HepG2 (cell line): Measurements from ENCODE around the gene IZUMO4. TPM values are rescaled to one million over a fixed set of nuclear protein-coding genes. Genes with fewer than 3 reads are reported as not detected.
A peak's percentile ranks its signal among the peaks of the same experiment; 100 is the strongest.

Source experiments
- ARID2 ChIP-seq: sonication (generic); formaldehyde crosslinking; IDR thresholded peaks from 2 replicates; pipeline ENCODE4 v1.8.1; 2022; ENCODE audit warnings: mild to moderate bottlenecking, missing genetic modification reagents, borderline replicate concordance
- ARNT2 ChIP-seq: sonication (generic); formaldehyde crosslinking; IDR thresholded peaks from 2 replicates; pipeline ENCODE4 v1.8.0; 2022; ENCODE audit warnings: mild to moderate bottlenecking, low read depth, missing genetic modification reagents, moderate library complexity
- ARNTL ChIP-seq: sonication (generic); formaldehyde crosslinking; IDR thresholded peaks from 2 replicates; pipeline ENCODE4 v1.4.0; 2020; ENCODE audit warnings: mild to moderate bottlenecking, missing genetic modification reagents
- ATF7 ChIP-seq, 2 experiments: fragments of 450-650 bp in 1 of 2; sonication (generic) in 1 of 2; formaldehyde crosslinking in 1 of 2; IDR thresholded peaks; 2 replicates each; pipeline versions ENCODE4 v1.4.0 to v1.6.1; 2016 to 2020; ENCODE audit warnings: antibody characterized with exemption in 1 of 2, mild to moderate bottlenecking in 1 of 2, missing genetic modification reagents in 1 of 2
- BRF2 ChIP-seq: sonication (generic); formaldehyde crosslinking; IDR thresholded peaks from 2 replicates; pipeline ENCODE4 v1.8.1; 2022; ENCODE audit warnings: mild to moderate bottlenecking, missing genetic modification reagents
- GABPA ChIP-seq, 2 experiments: IDR thresholded peaks; 2 replicates each; pipeline ENCODE4 v1.6.1; 2011 to 2016; ENCODE audit warnings: low read depth in 2 of 2, low read length in 1 of 2, missing biosample characterization in 1 of 2, missing genetic modification characterization in 1 of 2
- HIVEP1 ChIP-seq: sonication (generic); formaldehyde crosslinking; IDR thresholded peaks from 2 replicates; pipeline ENCODE4 v1.4.0; 2020; ENCODE audit warnings: mild to moderate bottlenecking, missing genetic modification reagents
- HMGA1 ChIP-seq: sonication (generic); formaldehyde crosslinking; conservative IDR thresholded peaks from 2 replicates; pipeline ENCODE4 v1.4.0; 2020; ENCODE audit warnings: missing genetic modification reagents
- IKZF4 ChIP-seq: sonication (generic); formaldehyde crosslinking; IDR thresholded peaks from 2 replicates; pipeline ENCODE4 v1.5.1; 2020; ENCODE audit warnings: borderline replicate concordance, mild to moderate bottlenecking, low read depth, missing genetic modification reagents; ENCODE audit errors: not compliant biosample characterization
- KDM2A ChIP-seq: sonication (generic); formaldehyde crosslinking; IDR thresholded peaks from 2 replicates; pipeline ENCODE4 v1.4.0; 2020; ENCODE audit warnings: low read depth, missing genetic modification reagents, borderline replicate concordance
- NR2F1 ChIP-seq, 2 experiments: fragments of 450-650 bp in 1 of 2; formaldehyde crosslinking in 1 of 2; IDR thresholded peaks; 2 replicates each; pipeline versions ENCODE4 v1.5.0 to v1.6.1; 2016 to 2020; ENCODE audit warnings: mild to moderate bottlenecking in 1 of 2, missing compliant biosample characterization in 1 of 2, missing genetic modification reagents in 1 of 2, moderate library complexity in 1 of 2
- RFX1 ChIP-seq: fragments of 450-650 bp; IDR thresholded peaks from 2 replicates; pipeline ENCODE4 v1.6.1; 2017
- SMAD1 ChIP-seq: sonication (generic); formaldehyde crosslinking; IDR thresholded peaks from 2 replicates; pipeline ENCODE4 v1.4.0; 2020; ENCODE audit warnings: missing genetic modification reagents, low read depth, mild to moderate bottlenecking, borderline replicate concordance
- ZNF121 ChIP-seq: sonication (generic); formaldehyde crosslinking; IDR thresholded peaks from 2 replicates; pipeline ENCODE4 v1.5.0; 2020; ENCODE audit warnings: mild to moderate bottlenecking, missing genetic modification reagents
- ZNF552 ChIP-seq: sonication (generic); formaldehyde crosslinking; IDR thresholded peaks from 2 replicates; pipeline ENCODE4 v1.9.0; 2022; ENCODE audit warnings: missing genetic modification reagents, mild to moderate bottlenecking, borderline replicate concordance
- ZNF773 ChIP-seq: sonication (generic); formaldehyde crosslinking; IDR thresholded peaks from 2 replicates; pipeline ENCODE4 v1.4.0; 2020; ENCODE audit warnings: missing genetic modification reagents, borderline replicate concordance
- polyA plus RNA-seq, 8 experiments: library from polyadenylated mRNA; depleted of rRNA in 3 of 8; stranded (reverse) in 7 of 8; unstranded in 1 of 8; fragments of >200 nt; fragmentation: Illumina TruSeq in 4 of 8; extraction: Trizol in 4 of 8; gene quantifications; 2 replicates each; pipeline versions ENCODE4 v1.2.1 to v1.2.3, GENCODE V29; 2011 to 2016; ENCODE audit warnings: low read depth in 4 of 8, missing spikeins in 1 of 8, mixed read lengths in 1 of 8; ENCODE audit not compliant: insufficient read depth in 1 of 8
- total RNA-seq, 5 experiments: library from RNA; depleted of rRNA; stranded (reverse); fragments of >200 nt; fragmentation: Illumina TruSeq; extraction: Trizol; gene quantifications; 2 replicates each; pipeline ENCODE4 v1.2.3, GENCODE V29; 2016; ENCODE audit warnings: low read depth in 1 of 5
- TF ChIP-seq, protein P1 (sequence below): sonication (generic); formaldehyde crosslinking; IDR thresholded peaks from one replicate; pipeline ENCODE4 v1.5.1; 2020; ENCODE audit warnings: mild to moderate bottlenecking, missing genetic modification reagents; ENCODE audit errors: not compliant biosample characterization

The IZUMO4 gene
- total and polyA plus RNA-seq, 2 of the 13 experiments (the other 11 are each of a cell fraction or from before 2014, with no cell fraction given): 0.77 to 3.9 TPM

- TF ChIP-seq, protein P1, sequence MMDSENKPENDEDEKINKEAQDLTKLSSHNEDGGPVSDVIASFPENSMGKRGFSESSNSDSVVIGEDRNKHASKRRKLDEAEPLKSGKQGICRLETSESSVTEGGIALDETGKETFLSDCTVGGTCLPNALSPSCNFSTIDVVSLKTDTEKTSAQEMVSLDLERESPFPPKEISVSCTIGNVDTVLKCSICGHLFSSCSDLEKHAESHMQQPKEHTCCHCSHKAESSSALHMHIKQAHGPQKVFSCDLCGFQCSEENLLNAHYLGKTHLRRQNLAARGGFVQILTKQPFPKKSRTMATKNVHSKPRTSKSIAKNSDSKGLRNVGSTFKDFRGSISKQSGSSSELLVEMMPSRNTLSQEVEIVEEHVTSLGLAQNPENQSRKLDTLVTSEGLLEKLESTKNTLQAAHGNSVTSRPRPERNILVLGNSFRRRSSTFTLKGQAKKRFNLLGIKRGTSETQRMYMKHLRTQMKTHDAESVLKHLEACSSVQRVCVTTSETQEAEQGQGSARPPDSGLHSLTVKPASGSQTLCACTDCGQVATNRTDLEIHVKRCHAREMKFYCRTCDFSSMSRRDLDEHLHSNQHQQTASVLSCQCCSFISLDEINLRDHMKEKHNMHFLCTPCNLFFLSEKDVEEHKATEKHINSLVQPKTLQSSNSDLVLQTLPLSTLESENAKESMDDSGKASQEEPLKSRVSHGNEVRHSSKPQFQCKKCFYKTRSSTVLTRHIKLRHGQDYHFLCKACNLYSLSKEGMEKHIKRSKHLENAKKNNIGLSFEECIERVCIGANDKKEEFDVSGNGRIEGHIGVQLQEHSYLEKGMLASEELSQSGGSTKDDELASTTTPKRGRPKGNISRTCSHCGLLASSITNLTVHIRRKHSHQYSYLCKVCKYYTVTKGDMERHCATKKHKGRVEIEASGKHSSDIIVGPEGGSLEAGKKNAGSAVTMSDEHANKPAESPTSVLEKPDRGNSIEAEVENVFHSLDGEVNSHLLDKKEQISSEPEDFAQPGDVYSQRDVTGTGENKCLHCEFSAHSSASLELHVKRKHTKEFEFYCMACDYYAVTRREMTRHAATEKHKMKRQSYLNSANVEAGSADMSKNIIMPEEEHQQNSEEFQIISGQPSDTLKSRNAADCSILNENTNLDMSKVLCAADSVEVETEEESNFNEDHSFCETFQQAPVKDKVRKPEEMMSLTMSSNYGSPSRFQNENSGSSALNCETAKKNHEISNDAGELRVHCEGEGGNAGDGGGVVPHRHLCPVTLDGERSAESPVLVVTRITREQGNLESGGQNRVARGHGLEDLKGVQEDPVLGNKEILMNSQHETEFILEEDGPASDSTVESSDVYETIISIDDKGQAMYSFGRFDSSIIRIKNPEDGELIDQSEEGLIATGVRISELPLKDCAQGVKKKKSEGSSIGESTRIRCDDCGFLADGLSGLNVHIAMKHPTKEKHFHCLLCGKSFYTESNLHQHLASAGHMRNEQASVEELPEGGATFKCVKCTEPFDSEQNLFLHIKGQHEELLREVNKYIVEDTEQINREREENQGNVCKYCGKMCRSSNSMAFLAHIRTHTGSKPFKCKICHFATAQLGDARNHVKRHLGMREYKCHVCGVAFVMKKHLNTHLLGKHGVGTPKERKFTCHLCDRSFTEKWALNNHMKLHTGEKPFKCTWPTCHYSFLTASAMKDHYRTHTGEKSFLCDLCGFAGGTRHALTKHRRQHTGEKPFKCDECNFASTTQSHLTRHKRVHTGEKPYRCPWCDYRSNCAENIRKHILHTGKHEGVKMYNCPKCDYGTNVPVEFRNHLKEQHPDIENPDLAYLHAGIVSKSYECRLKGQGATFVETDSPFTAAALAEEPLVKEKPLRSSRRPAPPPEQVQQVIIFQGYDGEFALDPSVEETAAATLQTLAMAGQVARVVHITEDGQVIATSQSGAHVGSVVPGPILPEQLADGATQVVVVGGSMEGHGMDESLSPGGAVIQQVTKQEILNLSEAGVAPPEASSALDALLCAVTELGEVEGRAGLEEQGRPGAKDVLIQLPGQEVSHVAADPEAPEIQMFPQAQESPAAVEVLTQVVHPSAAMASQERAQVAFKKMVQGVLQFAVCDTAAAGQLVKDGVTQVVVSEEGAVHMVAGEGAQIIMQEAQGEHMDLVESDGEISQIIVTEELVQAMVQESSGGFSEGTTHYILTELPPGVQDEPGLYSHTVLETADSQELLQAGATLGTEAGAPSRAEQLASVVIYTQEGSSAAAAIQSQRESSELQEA (CRISPR knock-in tag): peak; percentile 80
- TF ChIP-seq ARNTL (CRISPR knock-in tag): no peak
- no peak for TF ChIP-seq ZNF552
- TF ChIP-seq RFX1: no peak
- no peak for TF ChIP-seq ARNT2 (CRISPR knock-in tag)
- no peak for TF ChIP-seq IKZF4 (CRISPR knock-in tag)
- TF ChIP-seq ATF7 (IDR thresholded peaks at IDR 0.05): no peak
- TF ChIP-seq ATF7 (CRISPR knock-in tag; IDR thresholded peaks at IDR 0.05): no peak
- no peak for TF ChIP-seq HMGA1
- TF ChIP-seq BRF2 (CRISPR knock-in tag): no peak
- TF ChIP-seq ZNF773 (CRISPR knock-in tag): no peak
- no peak for TF ChIP-seq KDM2A (CRISPR knock-in tag)
- no peak for TF ChIP-seq NR2F1 (CRISPR knock-in tag; IDR thresholded peaks at IDR 0.05)
- TF ChIP-seq SMAD1 (CRISPR knock-in tag): no peak
- TF ChIP-seq ZNF121 (CRISPR knock-in tag): no peak
- no peak for TF ChIP-seq ARID2 (CRISPR knock-in tag)
- TF ChIP-seq GABPA (IDR thresholded peaks at IDR 0.05; ENCODE audit: low read depth, low read length): no peak
- TF ChIP-seq GABPA (CRISPR knock-in tag; IDR thresholded peaks at IDR 0.05; ENCODE audit: low read depth): no peak
- TF ChIP-seq HIVEP1: no peak
Observed at GRCh38 chr19:2064788-2065524, 31.8 kb upstream of the IZUMO4 start (continued).
